Breast epithelium (tissue), 4 donors: ENCODE results near the gene ZDHHC23. TPM values are rescaled to one million over a fixed set of nuclear protein-coding genes. Genes with fewer than 3 reads are reported as not detected.

ENCODE experiments used
- DNase-seq, 2 donors: peaks; one replicate each; pipeline ENCODE4 v3.0.0-alpha.2; 2019; ENCODE audit warnings: low spot score in 2 of 2
- H3K27ac ChIP-seq, 2 donors: fragments of 200-600 bp; sonication (generic) in 1 of 2; one replicate each; pipeline ENCODE4 v1.5.1; 2016 to 2019; ENCODE audit warnings: mild to moderate bottlenecking in 1 of 2
- H3K27me3 ChIP-seq, 2 donors: fragments of 200-600 bp; sonication (generic) in 1 of 2; one replicate each; pipeline versions ENCODE4 v1.5.1 to v1.6.0; 2017 to 2019; ENCODE audit warnings: control low read depth in 1 of 2, mild to moderate bottlenecking in 1 of 2
- H3K36me3 ChIP-seq: fragments of 200-600 bp; one replicate; pipeline ENCODE4 v1.5.1; 2019
- H3K4me1 ChIP-seq, 2 donors: fragments of 200-600 bp; sonication (generic); one replicate each; pipeline ENCODE4 v1.5.1; 2016 to 2019; ENCODE audit warnings: control low read depth in 1 of 2
- H3K4me3 ChIP-seq, 3 donors: fragments of 200-600 bp; sonication (generic); 1 replicate in 2 of 3; 2 replicates in 1 of 3; pipeline ENCODE4 v1.5.1; 2016 to 2019; ENCODE audit warnings: mild to moderate bottlenecking in 3 of 3, moderate library complexity in 2 of 3
- H3K9me3 ChIP-seq, 2 donors: fragments of 200-600 bp; sonication (generic) in 1 of 2; one replicate each; pipeline ENCODE4 v1.5.1; 2016 to 2019; ENCODE audit warnings: control low read depth in 1 of 2
- POLR2A ChIP-seq: fragments of 450-650 bp; IDR thresholded peaks from one replicate; pipeline ENCODE4 v1.6.1; 2016; ENCODE audit warnings: antibody characterized with exemption, mild to moderate bottlenecking, moderate library complexity
- POLR2AphosphoS5 ChIP-seq, 3 donors: sonication (generic); formaldehyde crosslinking; IDR thresholded peaks; one replicate each; pipeline ENCODE4 v1.6.1; 2017; ENCODE audit warnings: antibody characterized with exemption in 3 of 3
- intact Hi-C: fragments of 100-400 bp; cut with DNase I; formaldehyde crosslinking; loops from one replicate; pipeline ENCODE4 v1.15.1; 2023; ENCODE audit warnings: low total_unique reads
- total RNA-seq, 3 donors: library from RNA; depleted of rRNA; stranded (reverse); fragments of >200 nt; gene quantifications; one replicate each; pipeline ENCODE4 v1.1.0, GENCODE V29; 2016
- TF ChIP-seq, protein P1 (sequence below), 3 donors: fragments of 450-650 bp; IDR thresholded peaks; one replicate each; pipeline ENCODE4 v1.5.1; 2016 to 2017; ENCODE audit warnings: antibody characterized with exemption in 3 of 3, mild to moderate bottlenecking in 3 of 3, moderate library complexity in 3 of 3

Gene ZDHHC23, protein sequence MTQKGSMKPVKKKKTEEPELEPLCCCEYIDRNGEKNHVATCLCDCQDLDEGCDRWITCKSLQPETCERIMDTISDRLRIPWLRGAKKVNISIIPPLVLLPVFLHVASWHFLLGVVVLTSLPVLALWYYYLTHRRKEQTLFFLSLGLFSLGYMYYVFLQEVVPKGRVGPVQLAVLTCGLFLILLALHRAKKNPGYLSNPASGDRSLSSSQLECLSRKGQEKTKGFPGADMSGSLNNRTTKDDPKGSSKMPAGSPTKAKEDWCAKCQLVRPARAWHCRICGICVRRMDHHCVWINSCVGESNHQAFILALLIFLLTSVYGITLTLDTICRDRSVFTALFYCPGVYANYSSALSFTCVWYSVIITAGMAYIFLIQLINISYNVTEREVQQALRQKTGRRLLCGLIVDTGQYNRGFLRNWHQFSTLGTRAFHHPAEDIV
- total RNA-seq = 1 to 10 TPM; 3.5 to 9.2 (median 7.2) TPM

DNA sequence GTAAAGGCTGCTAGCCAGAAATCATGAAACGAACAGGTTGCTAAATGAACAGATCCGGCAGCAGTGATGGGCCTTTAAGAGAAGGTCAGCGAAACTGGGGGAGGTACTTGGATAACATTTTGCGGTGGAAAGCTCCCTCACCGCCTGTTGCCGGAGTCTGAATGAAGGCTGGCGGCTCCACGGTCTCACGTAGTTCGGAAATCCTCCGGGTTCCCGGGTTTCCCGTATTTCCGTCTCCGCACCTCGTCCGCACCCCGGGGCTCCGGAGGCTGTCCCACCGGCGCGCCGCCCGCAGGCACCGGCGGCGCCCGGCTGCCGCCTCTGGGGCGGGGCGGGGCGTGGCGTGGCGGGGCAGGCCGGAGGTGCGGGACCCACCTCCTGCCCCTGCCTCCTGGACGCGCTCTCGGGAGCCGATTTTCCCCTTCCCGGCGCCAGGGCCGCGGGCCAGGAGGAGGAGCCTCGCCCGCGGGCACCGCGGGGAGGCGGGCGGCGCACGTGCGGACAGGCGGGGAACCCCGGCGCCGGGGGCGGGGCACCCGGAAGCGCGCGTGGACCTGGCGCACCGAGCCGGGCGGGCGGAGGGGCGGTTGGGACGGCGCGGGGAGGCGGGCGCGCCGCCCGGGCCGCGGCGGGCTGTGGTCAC is at the start of gene ZDHHC23:
Gene ZDHHC23, plus strand, starts transcription at position 642 of the 643 bp plus-strand sequence. CDS start 790 bp downstream, outside the sequence.
- no peaks in the 10 kb centered on the region for H3K36me3 ChIP-seq
- peak within 1 kb of the TSS; percentile 71 to 80 for H3K27ac ChIP-seq

DNA sequence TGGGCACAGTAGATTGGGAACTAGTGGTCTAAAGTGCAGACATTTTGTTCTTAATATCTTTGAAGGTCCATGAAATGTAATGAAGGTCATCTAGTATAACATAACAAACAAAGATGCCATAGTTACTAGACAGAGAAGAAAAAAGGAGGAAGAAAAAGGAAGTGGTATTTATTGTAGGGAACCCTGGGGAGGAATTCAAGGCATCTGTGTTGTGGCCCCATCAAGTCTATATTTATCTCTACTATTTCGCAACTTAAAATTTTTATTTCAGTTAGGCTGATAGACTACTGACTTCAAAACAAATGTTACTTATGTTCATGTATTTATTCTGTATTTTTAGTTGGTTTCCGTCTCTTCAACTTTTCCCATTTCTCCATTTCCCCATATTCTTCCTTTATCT is 48.9 kb upstream of the ZDHHC23 start:
- Histone ChIP-seq H3K27me3 (no peaks in the 10 kb centered on the region), H3K4me3 (peak overlapping the region in 2 of 3 donors; percentile 51 to 58), H3K27ac (peak overlapping the region in 1 of 2 donors; percentile 88), H3K9me3 (no peaks in the 10 kb centered on the region), H3K36me3 (no peaks in the 10 kb centered on the region), H3K4me1 (no peaks in the 10 kb centered on the region)
- no peak for DNase-seq
- no peak for TF ChIP-seq POLR2A
- TF ChIP-seq POLR2AphosphoS5 (IDR thresholded peaks at IDR 0.05) = no peak
- TF ChIP-seq, protein P1, sequence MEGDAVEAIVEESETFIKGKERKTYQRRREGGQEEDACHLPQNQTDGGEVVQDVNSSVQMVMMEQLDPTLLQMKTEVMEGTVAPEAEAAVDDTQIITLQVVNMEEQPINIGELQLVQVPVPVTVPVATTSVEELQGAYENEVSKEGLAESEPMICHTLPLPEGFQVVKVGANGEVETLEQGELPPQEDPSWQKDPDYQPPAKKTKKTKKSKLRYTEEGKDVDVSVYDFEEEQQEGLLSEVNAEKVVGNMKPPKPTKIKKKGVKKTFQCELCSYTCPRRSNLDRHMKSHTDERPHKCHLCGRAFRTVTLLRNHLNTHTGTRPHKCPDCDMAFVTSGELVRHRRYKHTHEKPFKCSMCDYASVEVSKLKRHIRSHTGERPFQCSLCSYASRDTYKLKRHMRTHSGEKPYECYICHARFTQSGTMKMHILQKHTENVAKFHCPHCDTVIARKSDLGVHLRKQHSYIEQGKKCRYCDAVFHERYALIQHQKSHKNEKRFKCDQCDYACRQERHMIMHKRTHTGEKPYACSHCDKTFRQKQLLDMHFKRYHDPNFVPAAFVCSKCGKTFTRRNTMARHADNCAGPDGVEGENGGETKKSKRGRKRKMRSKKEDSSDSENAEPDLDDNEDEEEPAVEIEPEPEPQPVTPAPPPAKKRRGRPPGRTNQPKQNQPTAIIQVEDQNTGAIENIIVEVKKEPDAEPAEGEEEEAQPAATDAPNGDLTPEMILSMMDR (IDR thresholded peaks at IDR 0.05) = no peak
- intact Hi-C loops = no loop called here

More for the DNA sequence above, at the start of gene ZDHHC23:
- no peak for TF ChIP-seq POLR2A
- TF ChIP-seq, protein P1 (IDR thresholded peaks at IDR 0.05) = no peak
- no peak for TF ChIP-seq POLR2AphosphoS5 (IDR thresholded peaks at IDR 0.05)
- intact Hi-C loops = no loop called here
- no peaks in the 10 kb centered on the region for H3K4me1 ChIP-seq
- no peaks in the 10 kb centered on the region for H3K9me3 ChIP-seq
- H3K4me3 ChIP-seq = peak within 1 kb of the TSS; percentile 75 to 92 (median 82)
- no peaks in the 10 kb centered on the region for H3K27me3 ChIP-seq
- DNase-seq = peak; percentile 30 to 54

DNA sequence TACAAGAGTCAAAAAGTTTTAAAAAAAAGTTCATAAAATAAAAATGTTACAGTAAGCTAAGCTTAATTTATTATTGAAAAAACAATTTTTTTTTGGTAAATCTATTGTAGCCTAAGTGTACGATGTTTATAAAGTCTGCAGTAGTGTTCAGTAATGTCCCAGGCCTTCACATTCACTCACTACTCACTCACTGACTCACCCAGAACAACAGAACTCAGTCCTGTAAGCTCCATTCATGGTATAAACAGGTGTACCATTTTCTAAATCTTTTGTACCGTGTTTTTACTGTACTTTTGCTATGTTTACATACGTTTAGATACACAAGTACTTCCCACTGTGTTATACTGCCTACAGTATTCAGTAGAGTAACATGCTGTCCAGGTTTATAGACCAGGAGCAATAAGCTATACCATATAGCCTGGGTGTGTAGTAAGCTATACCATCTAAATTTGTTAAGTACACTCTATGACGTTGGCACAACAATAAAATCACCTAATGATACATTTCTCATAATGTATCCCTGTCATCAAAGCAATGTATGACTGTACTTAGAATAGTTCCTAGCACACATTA is 41.2 kb upstream of the ZDHHC23 start:
- no peak overlapping the region for H3K4me3 ChIP-seq
- DNase-seq = no peak
- no peaks in the 10 kb centered on the region for H3K4me1 ChIP-seq
- H3K36me3 ChIP-seq = peaks cover 3% of the 10 kb centered on the region
- no peaks in the 10 kb centered on the region for H3K9me3 ChIP-seq
- no peak overlapping the region for H3K27ac ChIP-seq
- TF ChIP-seq, protein P1 (IDR thresholded peaks at IDR 0.05) = no peak
- TF ChIP-seq POLR2AphosphoS5 (IDR thresholded peaks at IDR 0.05) = no peak
- TF ChIP-seq POLR2A = no peak
- intact Hi-C loops = no loop called here
- H3K27me3 ChIP-seq = no peaks in the 10 kb centered on the region

DNA sequence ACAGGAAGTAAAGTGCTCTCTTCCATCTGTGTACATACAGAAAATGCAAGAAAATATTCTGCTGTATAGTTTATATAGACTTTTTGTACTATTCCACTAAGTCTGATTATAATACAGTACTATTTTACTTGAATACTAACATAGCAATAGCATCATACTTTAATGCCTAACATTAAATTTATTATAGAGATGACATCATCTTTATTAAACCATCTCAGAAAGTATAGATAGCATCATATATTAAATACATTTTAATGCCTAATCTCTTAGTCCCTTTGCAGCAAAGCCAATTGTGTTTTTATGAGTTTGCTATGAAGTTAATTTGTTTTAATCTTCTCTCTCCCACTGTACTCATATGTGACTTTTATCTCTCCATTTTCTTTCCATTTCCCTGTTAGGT is 39.7 kb upstream of the ZDHHC23 start:
- no peak for TF ChIP-seq POLR2AphosphoS5 (IDR thresholded peaks at IDR 0.05)
- TF ChIP-seq, protein P1 (IDR thresholded peaks at IDR 0.05) = no peak
- no peak for TF ChIP-seq POLR2A
- Histone ChIP-seq H3K4me3 (no peak overlapping the region), H3K36me3 (peaks cover 3% of the 10 kb centered on the region), H3K9me3 (no peaks in the 10 kb centered on the region), H3K27ac (no peak overlapping the region), H3K27me3 (no peaks in the 10 kb centered on the region), H3K4me1 (no peaks in the 10 kb centered on the region)
- no peak for DNase-seq
- intact Hi-C loops = no loop called here
